Measurements from ENCODE around the gene TSPAN9.

TSPAN9 gene

GRCh38 chr12:3134526-3135135, 57.5 kb downstream of the TSPAN9 start:
- Histone ChIP-seq H3K4me3 (ENCODE audit: insufficient read depth, low read length, poor library complexity, severe bottlenecking) (no peak overlapping the region), H3K9me3 (ENCODE audit: insufficient read depth, low read length) (no peaks in the 10 kb centered on the region), H3K27ac (ENCODE audit: low read depth, low read length) (no peak overlapping the region), H3K27me3 (ENCODE audit: low read length) (no peaks in the 10 kb centered on the region), H2AFZ (ENCODE audit: low read depth, low read length, severe bottlenecking) (no peak overlapping the region), H3K36me3 (ENCODE audit: low read length) (no peaks in the 10 kb centered on the region), H3F3A (ENCODE audit: insufficient read depth) (no peaks in the 10 kb centered on the region), H3K9me2 (replicated peaks; ENCODE audit: insufficient read depth, low read length) (no peaks in the 10 kb centered on the region), H4K20me1 (ENCODE audit: low read depth, low read length) (no peaks in the 10 kb centered on the region), H3K4me2 (ENCODE audit: low read depth, low read length, poor library complexity, severe bottlenecking) (no peak overlapping the region), H3K79me2 (ENCODE audit: insufficient read depth, low read length) (no peaks in the 10 kb centered on the region), H3K9ac (ENCODE audit: low read length) (no peak overlapping the region)
- TF ChIP-seq CTCF (IDR thresholded peaks at IDR 0.05; ENCODE audit: insufficient read depth, low read length, poor library complexity, severe bottlenecking) (no peak), EZH2phosphoT487 (conservative IDR thresholded peaks at IDR 0.05; ENCODE audit: low read length) (no peak)

GRCh38 chr12:3135522-3136461, 58.6 kb downstream of the TSPAN9 start:
- no peak overlapping the region for H3K4me2 ChIP-seq (ENCODE audit: low read depth, low read length, poor library complexity, severe bottlenecking)
- no peak overlapping the region for H3K9ac ChIP-seq (ENCODE audit: low read length)
- H2AFZ ChIP-seq (ENCODE audit: low read depth, low read length, severe bottlenecking) = no peak overlapping the region
- no peaks in the 10 kb centered on the region for H3K36me3 ChIP-seq (ENCODE audit: low read length)
- no peaks in the 10 kb centered on the region for H3K9me2 ChIP-seq (replicated peaks; ENCODE audit: insufficient read depth, low read length)
- H4K20me1 ChIP-seq (ENCODE audit: low read depth, low read length) = no peaks in the 10 kb centered on the region
- no peaks in the 10 kb centered on the region for H3K27me3 ChIP-seq (ENCODE audit: low read length)
- no peaks in the 10 kb centered on the region for H3F3A ChIP-seq (ENCODE audit: insufficient read depth)
- H3K79me2 ChIP-seq (ENCODE audit: insufficient read depth, low read length) = no peaks in the 10 kb centered on the region
- H3K27ac ChIP-seq (ENCODE audit: low read depth, low read length) = no peak overlapping the region
- no peaks in the 10 kb centered on the region for H3K9me3 ChIP-seq (ENCODE audit: insufficient read depth, low read length)
- TF ChIP-seq CTCF (IDR thresholded peaks at IDR 0.05; ENCODE audit: insufficient read depth, low read length, poor library complexity, severe bottlenecking) = peak; percentile 56
- TF ChIP-seq EZH2phosphoT487 (conservative IDR thresholded peaks at IDR 0.05; ENCODE audit: low read length) = no peak
- H3K4me3 ChIP-seq (ENCODE audit: insufficient read depth, low read length, poor library complexity, severe bottlenecking) = no peak overlapping the region

GRCh38 chr12:3136641-3137267, 59.6 kb downstream of the TSPAN9 start:
- Histone ChIP-seq H3K36me3 (ENCODE audit: low read length) (no peaks in the 10 kb centered on the region), H3K27ac (ENCODE audit: low read depth, low read length) (no peak overlapping the region), H3K4me3 (ENCODE audit: insufficient read depth, low read length, poor library complexity, severe bottlenecking) (no peak overlapping the region), H2AFZ (ENCODE audit: low read depth, low read length, severe bottlenecking) (no peak overlapping the region), H4K20me1 (ENCODE audit: low read depth, low read length) (no peaks in the 10 kb centered on the region), H3F3A (ENCODE audit: insufficient read depth) (no peaks in the 10 kb centered on the region), H3K9me3 (ENCODE audit: insufficient read depth, low read length) (no peaks in the 10 kb centered on the region), H3K9me2 (replicated peaks; ENCODE audit: insufficient read depth, low read length) (no peaks in the 10 kb centered on the region), H3K9ac (ENCODE audit: low read length) (no peak overlapping the region), H3K27me3 (ENCODE audit: low read length) (no peaks in the 10 kb centered on the region), H3K79me2 (ENCODE audit: insufficient read depth, low read length) (no peaks in the 10 kb centered on the region), H3K4me2 (ENCODE audit: low read depth, low read length, poor library complexity, severe bottlenecking) (no peak overlapping the region)
- TF ChIP-seq CTCF (IDR thresholded peaks at IDR 0.05; ENCODE audit: insufficient read depth, low read length, poor library complexity, severe bottlenecking) = no peak
- TF ChIP-seq EZH2phosphoT487 (conservative IDR thresholded peaks at IDR 0.05; ENCODE audit: low read length) = no peak

Measured in SU-DHL-6 (cell line).